Peyer's patch (tissue), 4 donors: ENCODE data around the gene FOXP2.

Experiments used
- POLR2A ChIP-seq, 2 donors: fragments of 450-650 bp; IDR thresholded peaks; one replicate each; pipeline ENCODE4 v1.5.1; 2017; ENCODE audit warnings: antibody characterized with exemption in 2 of 2, mild to moderate bottlenecking in 2 of 2, moderate library complexity in 2 of 2
- TF ChIP-seq, protein P1 (sequence below), 6 experiments: fragments of 450-650 bp in 4 of 6; fragments of 200-600 bp in 2 of 6; sonication (generic) in 1 of 6; IDR thresholded peaks; one replicate each; pipeline ENCODE4 v1.5.1; 2017 to 2019; ENCODE audit warnings: antibody characterized with exemption in 6 of 6, mild to moderate bottlenecking in 3 of 6, moderate library complexity in 1 of 6

DNA sequence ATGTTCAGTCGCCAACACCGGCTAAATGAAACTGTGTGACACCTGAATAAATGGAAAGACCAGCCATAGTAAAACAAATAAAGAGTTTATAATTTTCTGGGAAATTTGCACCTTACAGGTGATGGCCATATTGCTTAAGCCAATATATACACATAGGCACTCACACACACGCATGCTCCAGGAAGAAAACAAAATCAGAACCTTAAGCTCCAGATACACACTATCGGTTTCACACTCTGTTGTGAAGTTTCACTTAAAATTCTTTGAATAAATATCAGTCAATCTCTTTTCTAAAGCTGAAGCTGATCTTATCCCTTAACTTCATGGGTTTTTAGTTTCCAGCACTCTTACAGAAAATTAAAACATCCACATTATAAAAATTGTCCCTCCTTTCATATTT is 280.6 kb downstream of the FOXP2 start:
- TF ChIP-seq, protein P1, sequence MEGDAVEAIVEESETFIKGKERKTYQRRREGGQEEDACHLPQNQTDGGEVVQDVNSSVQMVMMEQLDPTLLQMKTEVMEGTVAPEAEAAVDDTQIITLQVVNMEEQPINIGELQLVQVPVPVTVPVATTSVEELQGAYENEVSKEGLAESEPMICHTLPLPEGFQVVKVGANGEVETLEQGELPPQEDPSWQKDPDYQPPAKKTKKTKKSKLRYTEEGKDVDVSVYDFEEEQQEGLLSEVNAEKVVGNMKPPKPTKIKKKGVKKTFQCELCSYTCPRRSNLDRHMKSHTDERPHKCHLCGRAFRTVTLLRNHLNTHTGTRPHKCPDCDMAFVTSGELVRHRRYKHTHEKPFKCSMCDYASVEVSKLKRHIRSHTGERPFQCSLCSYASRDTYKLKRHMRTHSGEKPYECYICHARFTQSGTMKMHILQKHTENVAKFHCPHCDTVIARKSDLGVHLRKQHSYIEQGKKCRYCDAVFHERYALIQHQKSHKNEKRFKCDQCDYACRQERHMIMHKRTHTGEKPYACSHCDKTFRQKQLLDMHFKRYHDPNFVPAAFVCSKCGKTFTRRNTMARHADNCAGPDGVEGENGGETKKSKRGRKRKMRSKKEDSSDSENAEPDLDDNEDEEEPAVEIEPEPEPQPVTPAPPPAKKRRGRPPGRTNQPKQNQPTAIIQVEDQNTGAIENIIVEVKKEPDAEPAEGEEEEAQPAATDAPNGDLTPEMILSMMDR (IDR thresholded peaks at IDR 0.05) = no peak
- TF ChIP-seq POLR2A (IDR thresholded peaks at IDR 0.05) = no peak
